Ureter (tissue), 1 donor: ENCODE data around the gene SERPINA10. TPM values are rescaled to one million over a fixed set of nuclear protein-coding genes. Genes with fewer than 3 reads are reported as not detected.
A peak's percentile ranks its signal among the peaks of the same experiment; 100 is the strongest.

Source experiments
- DNase-seq: peaks from one replicate; pipeline ENCODE4 v3.0.0-alpha.2; 2020; ENCODE audit warnings: low spot score
- total RNA-seq: library from RNA; stranded (reverse); gene quantifications from one replicate; pipeline ENCODE4 v1.2.4, GENCODE V29; 2023
- donor health status: DM: yes; HTN: yes; CAD: no.

SERPINA10 gene, protein sequence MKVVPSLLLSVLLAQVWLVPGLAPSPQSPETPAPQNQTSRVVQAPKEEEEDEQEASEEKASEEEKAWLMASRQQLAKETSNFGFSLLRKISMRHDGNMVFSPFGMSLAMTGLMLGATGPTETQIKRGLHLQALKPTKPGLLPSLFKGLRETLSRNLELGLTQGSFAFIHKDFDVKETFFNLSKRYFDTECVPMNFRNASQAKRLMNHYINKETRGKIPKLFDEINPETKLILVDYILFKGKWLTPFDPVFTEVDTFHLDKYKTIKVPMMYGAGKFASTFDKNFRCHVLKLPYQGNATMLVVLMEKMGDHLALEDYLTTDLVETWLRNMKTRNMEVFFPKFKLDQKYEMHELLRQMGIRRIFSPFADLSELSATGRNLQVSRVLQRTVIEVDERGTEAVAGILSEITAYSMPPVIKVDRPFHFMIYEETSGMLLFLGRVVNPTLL
- total RNA-seq, result not detected

DNA sequence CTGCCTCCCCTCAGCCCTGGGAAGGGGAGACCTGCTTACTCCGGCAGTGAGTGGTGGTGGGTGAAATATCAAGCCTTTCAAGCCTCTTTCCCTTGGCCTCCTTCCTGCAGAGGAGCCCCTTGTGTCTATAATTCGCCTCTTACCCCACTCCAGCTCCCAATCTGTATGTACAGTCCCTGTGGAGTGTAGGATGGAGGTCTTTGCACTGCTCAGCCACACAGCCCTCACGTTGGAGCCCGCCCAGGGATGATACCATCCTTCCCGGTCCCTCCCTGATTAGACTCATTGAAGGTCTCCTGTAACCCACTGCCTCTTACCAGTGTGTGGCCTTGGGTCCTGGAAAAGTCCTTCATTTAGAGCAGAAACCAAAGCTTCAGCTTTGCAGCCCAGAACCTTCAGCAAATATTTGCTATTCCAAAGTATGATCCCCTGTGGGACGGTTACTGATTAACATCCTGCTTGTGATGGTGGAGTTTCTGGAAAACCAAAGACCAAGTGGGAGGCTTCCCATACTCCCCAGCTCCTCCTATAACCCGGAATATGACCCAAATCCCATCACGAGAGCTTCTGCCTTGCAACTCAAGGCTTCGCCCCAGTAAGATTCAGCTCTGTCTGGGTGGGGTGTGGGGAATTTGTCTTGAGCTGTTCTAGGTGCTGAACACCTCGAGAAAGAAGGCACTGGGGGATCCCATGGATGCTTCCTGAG is at the start of gene SERPINA10:
TSS of gene SERPINA10 (minus strand) at position 397 of the 706 bp plus-strand sequence. CDS start 2,675 bp downstream, outside the sequence.
- DNase-seq, result no peak

DNA sequence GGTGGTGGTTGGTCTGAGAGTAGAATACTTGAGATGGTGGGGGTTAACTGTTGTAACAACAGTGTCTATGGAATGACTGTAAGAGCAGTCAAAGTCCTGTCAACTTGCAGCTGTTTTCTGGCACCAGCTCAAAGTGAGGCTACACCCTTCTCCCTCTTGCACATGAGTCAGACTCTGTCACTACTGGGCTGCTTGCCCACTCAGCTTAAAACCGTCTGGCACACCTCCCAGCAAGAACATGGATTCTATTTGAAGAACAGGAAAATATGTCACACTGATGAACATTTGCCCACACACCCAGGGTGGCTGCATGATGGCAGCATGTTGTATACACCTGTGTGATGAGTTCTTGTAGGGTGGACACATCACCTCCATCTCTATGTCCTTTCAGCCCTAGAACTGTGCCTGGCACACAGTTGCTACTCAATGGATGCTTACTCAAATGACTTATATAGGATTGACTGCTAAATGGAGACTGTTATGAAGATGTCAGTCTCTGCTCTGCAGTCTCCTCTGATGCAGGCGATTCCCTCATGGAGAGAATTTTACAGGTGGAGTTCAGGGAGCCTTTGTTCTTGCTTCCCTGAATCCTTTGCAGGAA is 49.4 kb upstream of the SERPINA10 start:
- DNase-seq, result peak; percentile 91

DNA sequence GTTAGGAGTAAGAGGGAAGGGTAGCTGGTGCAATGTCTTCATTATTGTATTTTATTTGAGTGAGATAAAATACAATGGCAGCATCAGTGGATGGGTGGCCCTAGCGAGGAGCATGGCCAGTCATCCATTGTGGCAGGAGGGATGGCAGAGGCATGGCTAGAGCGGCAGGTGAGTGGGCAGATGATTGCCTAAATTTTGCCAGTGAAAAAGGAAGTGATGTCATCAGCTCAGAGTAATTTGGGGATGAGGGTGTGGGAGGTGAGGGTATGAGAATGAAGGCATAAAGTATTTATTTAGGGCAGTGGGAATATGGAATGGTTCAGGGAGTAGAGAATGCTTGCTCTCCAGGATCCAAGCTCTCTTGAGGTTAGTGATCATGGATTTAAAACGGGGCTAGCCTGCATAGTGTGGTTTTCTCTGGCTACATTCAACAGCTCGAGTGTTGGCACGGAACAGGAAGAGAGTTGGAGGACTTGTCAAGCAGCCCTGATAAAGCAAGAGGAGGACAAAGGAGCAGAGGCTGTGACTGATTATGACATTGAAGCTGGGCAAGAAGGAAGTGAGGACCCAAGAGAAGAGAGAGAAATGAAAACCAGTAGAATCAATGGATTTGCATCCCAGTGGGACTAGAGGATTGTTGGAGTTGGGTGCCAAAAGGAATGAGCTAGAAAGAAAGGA is 48.7 kb upstream of the SERPINA10 start:
- no peak for DNase-seq

DNA sequence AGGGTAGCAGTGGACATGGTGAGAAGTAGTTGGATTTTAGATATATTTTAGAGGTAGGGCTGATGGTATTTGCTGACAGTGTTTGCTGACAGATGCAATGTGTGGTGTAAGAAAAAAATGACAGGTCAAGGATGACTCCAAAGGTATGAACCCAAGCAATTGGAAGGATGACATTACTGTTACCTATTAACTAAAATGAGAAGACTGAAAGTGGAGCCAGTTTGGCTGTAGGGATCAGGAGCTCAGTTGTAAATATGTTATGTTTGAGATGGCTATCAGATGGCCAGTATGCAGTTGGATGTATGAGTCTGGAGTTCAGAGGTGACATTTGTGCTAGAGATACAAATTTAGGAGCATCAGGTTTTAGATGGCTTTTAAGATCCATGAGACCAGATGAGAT is 47.5 kb upstream of the SERPINA10 start:
- DNase-seq, result no peak

DNA sequence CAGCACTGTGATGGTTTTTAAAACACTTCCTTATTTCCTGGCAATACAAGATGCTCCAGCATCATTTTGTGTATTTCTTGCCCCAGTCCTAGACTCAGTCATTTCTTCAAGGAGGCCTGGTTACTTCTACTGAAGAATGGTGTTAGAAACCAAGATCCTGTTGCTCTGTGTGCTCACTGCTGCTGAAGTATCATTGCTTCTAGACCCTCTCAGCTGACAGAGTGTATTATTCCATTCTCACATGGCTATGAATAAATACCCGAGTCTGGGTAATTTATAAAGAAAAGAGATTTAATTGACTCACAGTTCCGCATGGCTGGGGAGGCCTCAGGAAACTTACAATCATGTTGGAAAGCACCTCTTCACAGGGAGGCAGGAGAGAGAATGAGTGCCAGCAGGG is 45.0 kb upstream of the SERPINA10 start:
- DNase-seq, result no peak

DNA sequence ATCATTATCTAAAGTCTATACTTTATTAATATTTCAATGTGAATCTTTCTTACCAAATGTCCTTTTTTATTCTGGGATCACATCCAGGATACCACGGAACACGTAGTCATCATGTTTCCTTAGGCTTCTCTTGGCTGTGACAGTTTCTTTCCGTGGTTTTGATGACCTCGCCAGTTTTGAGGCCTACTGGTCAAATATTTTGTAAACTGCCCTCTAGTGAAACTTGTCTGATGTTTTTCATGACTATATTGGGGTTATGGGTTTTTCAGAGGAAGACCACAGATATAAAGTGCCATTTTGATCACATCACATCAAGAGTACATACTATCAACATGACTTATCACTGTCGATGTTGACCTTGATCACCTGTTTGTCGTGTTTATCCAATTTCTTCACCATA is 44.2 kb upstream of the SERPINA10 start:
- DNase-seq, result no peak

DNA sequence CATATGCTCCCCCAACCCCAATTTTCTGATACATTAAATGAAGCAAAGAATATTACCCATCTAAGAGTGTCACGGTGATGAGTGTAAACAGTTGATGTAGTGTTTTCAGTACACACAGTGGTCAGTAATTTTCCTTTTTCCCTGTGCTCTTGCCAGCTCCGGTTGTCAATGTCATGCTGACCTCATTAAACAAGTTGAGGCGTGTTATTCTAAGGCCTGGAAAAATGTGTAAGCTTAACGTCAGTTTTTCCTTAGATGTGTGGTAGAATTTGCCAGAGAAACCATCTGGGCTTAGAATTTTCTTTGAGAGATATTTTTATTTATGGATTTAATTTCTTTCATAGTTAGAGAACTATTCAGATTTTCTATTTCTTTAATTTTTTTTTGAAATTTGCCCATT is 41.8 kb upstream of the SERPINA10 start:
- DNase-seq, result no peak

DNA sequence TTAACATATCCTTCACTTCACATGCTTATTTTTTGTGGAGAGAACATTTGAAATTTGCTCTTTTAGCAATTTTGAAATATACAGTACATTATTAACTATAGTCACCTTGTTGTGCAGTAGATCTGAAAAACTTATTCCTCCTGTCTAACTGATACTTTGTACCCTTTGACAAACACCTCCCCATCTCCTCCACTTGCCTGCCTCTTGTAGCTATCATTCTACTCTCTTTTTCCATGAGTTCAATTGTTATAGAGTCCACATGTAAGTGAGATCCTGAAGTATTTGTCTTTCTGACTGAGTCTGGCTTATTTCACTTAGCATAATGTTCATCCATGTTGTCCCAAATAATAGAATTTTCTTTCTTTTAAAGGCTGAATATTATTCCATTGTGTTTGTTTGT is 39.5 kb upstream of the SERPINA10 start:
- no peak for DNase-seq

DNA sequence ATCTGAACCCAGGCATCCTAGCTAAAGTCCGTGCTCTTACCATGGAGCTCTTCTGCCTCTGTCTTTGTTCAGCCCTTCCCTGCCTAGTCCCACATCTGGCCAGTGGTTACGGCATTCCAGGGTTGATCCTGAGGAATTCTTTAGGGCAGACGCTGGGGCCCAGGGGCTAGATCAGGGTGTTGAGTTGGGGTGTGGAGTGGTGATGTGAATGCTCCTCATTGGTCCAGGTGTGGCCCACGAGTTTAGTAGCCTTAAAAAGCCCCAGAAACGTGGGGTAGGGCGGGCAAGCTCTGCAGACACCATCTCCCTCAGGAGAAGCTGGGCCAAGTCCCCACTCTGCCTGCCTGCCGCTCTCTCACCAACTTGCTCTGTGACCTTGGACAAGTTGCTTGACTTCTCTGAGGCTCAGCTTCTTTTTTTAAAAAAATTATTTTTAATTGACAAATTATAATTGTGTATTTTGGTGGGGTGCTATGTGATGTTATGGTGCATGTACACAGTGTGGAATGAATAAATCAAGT is 39.1 kb upstream of the SERPINA10 start:
- no peak for DNase-seq

DNA sequence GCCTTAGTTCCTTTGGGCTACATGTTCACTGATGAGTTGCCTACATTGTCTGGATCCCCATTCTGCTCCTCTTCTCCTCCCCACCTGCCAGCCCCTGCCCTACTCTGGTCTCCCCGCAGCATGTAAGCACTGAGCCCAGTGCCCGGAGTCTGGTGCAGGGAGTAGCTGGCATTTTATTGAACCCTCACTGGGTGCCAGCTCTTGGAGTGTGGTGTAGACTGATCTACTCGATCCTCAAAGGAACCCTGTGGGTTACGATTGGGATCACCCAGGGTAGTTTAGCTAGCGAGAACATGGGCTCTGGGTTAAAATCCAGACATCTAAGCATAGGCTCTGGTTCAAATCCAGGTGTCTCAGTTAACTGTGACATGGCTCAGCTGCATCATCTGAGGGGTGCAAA is 38.4 kb upstream of the SERPINA10 start:
- DNase-seq, result no peak

DNA sequence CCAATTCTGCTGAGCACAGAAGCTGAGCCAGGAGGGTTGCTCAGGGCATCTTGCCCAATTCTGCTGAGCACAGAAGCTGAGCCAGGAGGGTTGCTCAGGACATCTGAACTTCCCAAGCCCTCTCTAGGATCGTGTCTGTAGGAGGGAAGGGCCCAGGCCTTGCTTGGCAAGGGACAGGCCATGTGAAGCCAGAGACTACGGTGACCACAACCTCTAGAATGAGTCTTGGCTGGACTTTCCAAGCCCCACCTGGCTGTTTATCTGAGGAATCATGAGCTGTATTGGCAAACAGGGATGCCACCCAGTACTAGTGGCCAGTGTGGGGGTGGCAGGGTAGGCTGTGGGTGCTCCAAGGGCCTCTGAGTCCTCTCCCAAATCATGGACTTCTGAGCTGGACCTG is 37.8 kb upstream of the SERPINA10 start:
- DNase-seq, result no peak

DNA sequence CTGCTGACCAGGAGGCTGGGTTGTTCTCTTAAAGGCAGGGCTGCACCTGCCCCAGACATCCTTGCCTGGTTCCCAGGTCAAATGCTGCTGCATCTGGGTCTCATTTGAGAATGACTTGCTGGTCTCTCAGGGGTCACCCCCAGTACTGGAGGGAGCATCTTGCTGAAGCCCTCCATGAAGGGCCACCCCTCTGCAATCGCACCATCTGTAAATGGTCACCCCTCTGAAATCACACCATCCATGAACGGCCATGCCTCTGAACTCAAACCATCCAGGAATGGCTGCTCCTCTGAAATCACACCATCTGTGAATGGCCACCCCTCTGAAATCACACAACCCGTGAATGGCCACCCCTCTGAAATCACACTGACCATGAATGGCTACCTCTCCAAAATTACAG is 37.4 kb upstream of the SERPINA10 start:
- no peak for DNase-seq

DNA sequence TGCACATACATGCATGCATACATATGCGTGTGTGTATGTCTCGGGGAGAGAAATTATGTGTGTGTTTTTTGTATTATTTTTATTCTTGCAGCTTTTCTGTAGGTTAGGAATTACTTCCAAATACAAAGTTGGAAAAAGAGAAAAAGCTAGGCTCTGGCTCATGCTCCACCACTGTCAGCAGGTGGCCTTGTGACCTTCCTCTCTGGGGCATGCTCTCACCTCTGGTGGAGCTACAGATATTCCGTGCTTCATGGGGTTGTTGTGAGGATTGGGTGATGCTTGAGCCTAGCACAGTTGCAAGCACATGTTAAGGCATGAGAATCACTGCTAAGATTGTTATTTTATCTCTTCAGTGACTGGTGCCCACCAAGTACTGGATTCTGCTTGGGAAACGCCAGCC is 36.8 kb upstream of the SERPINA10 start:
- no peak for DNase-seq

DNA sequence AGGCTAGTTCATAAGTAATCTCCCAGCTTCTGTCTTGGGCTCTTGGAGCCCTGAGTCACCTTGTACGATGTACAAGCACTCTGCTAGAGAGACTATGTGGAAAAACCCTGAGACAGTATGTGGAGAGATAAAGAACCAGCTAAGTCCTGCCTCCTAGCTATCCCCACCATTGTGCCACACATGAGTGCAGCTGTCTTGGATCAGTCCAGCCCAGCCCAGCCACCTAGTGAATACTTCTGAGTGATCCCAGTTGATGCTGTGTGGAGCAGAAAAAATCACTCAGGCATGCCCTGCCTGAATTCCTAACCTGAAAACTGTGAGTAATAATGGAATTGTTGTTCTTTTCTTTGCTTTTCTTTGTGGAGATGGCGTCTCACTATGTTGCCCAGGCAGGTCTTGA is 35.1 kb upstream of the SERPINA10 start:
- DNase-seq, result no peak

DNA sequence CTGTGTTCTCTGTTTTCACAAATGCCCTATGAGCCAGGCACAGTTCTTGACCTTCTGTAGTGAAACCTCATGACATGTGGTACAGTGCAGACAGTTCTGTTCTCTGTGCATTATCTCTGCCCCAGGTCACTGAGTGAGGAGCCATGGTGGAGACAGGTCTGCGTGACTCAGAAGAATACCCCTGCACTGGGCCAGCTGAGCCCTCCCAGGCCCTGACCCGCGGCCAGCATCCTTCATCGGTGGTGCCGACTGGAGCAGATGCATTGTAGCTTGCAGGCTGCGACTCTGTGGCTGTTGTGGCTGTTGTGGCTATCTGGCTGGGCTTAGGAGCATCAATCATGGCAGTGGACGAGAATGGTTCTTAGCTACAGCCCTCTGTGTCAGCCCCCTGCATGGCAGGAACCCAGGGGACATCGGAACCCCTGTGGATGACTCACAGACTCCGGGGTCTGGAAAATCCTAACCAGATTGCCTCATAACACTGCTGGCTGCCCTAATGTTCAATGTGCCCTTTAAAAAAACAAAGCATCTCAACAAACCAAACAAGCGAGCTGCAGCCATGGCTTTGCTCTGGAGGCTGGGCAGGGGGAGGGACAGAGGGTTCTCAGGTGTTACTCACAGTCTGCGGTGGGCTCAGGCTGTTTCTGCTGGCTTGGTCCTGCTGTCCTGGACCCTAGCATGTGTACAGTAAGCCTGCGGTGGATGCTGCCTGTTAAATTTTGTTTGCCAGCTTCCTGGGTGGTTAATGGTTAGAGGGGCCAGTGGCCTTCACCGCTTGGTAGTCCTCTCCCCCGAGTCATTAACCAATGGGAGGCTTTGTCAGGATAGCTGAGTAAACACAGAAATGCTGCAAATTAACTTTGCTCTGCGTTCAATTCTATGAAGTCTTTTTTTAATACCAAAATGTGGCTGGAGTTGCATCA is 29.8 kb upstream of the SERPINA10 start, which contains the start of gene SERPINA6:
TSS of gene SERPINA6 (minus strand) at position 689 of the 923 bp plus-strand sequence. CDS start 8,688 bp downstream, outside the sequence.
- no peak for DNase-seq

DNA sequence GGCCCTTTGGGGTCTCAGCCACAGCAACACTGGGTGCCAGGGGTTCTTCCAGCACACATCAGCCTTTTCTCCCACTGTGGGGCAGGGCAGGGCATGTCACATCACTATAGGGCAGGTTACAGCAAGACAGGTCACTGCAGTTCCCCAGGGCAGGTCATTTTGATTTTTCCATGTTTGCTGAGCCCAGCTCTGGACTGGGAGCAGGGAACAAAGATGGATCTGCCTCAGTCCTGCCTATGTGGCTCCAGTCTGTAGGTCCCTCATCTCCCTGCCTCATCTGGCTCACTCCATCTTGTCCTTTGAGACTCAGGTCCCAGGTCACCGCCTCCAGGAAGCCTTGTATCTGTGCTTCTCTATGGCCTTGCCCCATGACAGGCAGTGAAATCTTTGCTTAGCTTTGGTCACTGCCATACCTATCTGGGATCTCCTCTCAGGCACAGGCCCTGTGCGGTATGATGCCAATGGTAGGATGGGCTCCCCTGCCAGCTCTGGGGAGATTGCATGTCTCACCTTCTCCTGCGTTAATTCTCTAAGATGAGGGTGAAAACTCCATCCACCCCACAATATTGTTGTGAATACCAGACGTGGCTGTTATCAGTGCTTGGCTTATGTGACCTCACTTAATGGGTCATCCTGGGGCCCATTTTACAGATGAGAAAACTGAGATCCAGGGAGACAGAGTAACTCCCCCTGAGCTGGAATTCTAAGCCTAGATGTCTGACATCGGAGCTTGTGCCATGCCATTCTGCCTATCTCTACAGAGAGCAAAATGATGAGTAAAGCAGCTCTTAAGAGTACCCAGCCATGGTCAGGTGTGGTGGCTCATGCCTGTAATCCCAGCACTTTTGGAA is 28.6 kb upstream of the SERPINA10 start:
- DNase-seq, result no peak

DNA sequence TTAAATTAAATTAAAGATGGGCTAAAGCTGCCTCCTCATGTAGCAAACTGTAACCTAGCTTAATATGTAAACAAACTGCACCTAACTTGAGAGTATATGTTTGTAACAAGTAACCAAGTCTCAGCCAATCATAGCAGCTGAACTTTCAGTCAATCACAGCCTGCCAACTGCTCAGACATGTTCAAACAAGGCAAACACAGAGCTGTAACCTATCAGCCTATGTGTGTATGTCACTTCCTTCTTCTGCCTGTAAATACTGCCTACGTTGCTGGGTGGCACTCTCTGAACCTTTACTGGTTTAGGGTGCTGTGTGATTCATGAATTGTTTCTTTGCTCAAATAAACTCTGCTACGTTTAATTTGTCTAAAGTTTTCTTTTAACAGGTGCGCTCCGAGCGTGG is 27.2 kb upstream of the SERPINA10 start:
- peak; percentile 58 for DNase-seq

DNA sequence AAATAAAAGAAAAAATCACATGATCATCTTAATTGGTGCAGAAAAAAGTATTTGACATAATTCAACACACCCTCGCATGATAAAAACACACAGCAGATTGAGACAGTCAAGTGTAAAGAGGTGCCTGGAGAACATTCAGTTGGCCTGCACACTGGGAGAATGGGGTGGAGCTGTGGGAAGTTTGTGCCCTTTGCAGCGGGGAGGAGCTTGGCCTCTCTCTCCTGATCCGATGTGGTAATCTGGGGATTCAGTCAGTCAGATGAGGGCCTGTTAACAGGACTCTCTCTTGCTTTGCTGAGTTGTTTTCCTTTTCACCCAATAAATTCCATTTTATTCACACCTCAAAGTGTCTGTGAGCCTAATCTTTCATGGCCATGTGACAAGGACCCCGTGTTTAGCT is 24.2 kb upstream of the SERPINA10 start:
- DNase-seq, result no peak

DNA sequence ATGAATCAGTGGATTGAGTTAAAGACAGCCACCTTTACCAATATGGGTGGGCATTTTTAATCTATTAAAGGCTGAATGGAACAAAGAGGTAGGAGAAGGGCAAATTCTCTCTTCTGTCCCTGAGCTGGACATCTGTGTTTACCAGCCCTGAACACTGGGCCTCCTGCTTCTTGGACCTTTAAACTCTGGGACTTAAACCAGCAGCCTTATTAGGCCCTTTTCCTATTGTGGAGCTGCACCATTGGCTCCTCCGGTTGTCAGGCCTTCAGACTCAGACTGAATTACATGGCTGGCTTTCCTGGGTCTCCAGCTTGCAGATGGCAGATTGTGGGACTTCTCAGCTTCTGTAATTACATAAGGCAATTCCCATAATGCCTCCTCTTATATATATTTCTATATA is 23.6 kb upstream of the SERPINA10 start:
- no peak for DNase-seq

DNA sequence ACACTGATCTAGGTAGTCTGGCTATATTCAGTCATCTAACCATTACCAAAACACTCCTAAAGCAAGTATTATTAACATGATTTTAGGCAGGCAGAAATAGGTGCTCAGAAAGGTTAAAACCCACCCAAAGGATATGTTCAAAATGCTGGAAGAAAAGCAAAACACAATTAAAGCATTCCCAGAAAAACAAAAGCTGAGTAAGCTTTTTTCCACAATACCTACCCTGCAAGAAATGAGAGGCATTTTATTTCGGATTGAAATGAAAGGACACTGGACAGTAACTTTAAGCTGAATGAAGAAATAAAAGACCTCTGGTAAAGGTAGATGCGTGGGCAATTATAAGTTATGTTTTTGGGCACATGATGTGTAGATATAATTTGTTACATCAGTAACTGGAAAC is 21.8 kb upstream of the SERPINA10 start:
- no peak for DNase-seq
